H9 (cell line): ENCODE results near the gene CDCP2. TPM values are rescaled to one million over a fixed set of nuclear protein-coding genes. Genes with fewer than 3 reads are reported as not detected.

Experiments
- DNase-seq: peaks from one replicate; pipeline ENCODE4 v3.0.0-alpha.2; 2017
- H2AFZ ChIP-seq: one replicate; pipeline ENCODE4 v1.6.1; 2013; ENCODE audit warnings: mild to moderate bottlenecking, low read length, control low read depth, moderate library complexity
- H2AK5ac ChIP-seq: 2 replicates; pipeline ENCODE4 v1.6.1; 2013; ENCODE audit warnings: low read length, control low read depth, mixed read lengths; ENCODE audit not compliant: insufficient read length
- H2BK120ac ChIP-seq: one replicate; pipeline ENCODE4 v1.6.1; 2013; ENCODE audit warnings: low read depth, mild to moderate bottlenecking, low read length, control low read depth, inconsistent platforms; ENCODE audit not compliant: poor library complexity, severe bottlenecking
- H2BK12ac ChIP-seq: 2 replicates; pipeline ENCODE4 v1.6.1; 2013; ENCODE audit warnings: low read length, control low read depth, mixed read lengths, low read depth; ENCODE audit not compliant: insufficient read length
- H2BK15ac ChIP-seq: 2 replicates; pipeline ENCODE4 v1.6.1; 2013; ENCODE audit warnings: low read depth, low read length, control low read depth
- H2BK20ac ChIP-seq: one replicate; pipeline ENCODE4 v1.6.1; 2013; ENCODE audit warnings: low read depth, mild to moderate bottlenecking, low read length, control low read depth, inconsistent platforms; ENCODE audit not compliant: poor library complexity, severe bottlenecking
- H2BK5ac ChIP-seq: 2 replicates; pipeline ENCODE4 v1.6.1; 2013; ENCODE audit warnings: low read length, control low read depth, mixed read lengths; ENCODE audit not compliant: insufficient read length
- H3K14ac ChIP-seq: 2 replicates; pipeline ENCODE4 v1.6.1; 2013; ENCODE audit warnings: low read length, control low read depth; ENCODE audit not compliant: insufficient read depth
- H3K18ac ChIP-seq: 2 replicates; pipeline ENCODE4 v1.6.1; 2013; ENCODE audit warnings: low read depth, mild to moderate bottlenecking, mixed read lengths, low read length, control low read depth; ENCODE audit not compliant: insufficient read length
- H3K23ac ChIP-seq: 2 replicates; pipeline ENCODE4 v1.6.1; 2013; ENCODE audit warnings: low read length, control low read depth, mixed read lengths, low read depth; ENCODE audit not compliant: insufficient read length
- H3K23me2 ChIP-seq: 2 replicates; pipeline ENCODE4 v1.6.1; 2013; ENCODE audit warnings: low read depth, mild to moderate bottlenecking, mixed read lengths, low read length, control low read depth; ENCODE audit not compliant: insufficient read length, poor library complexity, severe bottlenecking
- H3K27ac ChIP-seq: 2 replicates; pipeline ENCODE4 v1.5.1; 2013; ENCODE audit warnings: low read length, control low read depth, mixed read lengths, low read depth; ENCODE audit not compliant: insufficient read length
- H3K27me3 ChIP-seq: 2 replicates; pipeline ENCODE4 v1.6.1; 2013; ENCODE audit warnings: low read length, control low read depth, inconsistent platforms; ENCODE audit not compliant: insufficient read depth
- H3K4ac ChIP-seq: 2 replicates; pipeline ENCODE4 v1.6.1; 2013; ENCODE audit warnings: low read depth, mild to moderate bottlenecking, control low read depth, inconsistent platforms, low read length, moderate library complexity
- H3K4me1 ChIP-seq: 2 replicates; pipeline ENCODE4 v1.6.1; 2013; ENCODE audit warnings: low read length, control low read depth, inconsistent platforms; ENCODE audit not compliant: insufficient read depth
- H3K4me2 ChIP-seq: 2 replicates; pipeline ENCODE4 v1.6.1; 2013; ENCODE audit warnings: low read length, control low read depth, mixed read lengths; ENCODE audit not compliant: insufficient read length, insufficient read depth
- H3K56ac ChIP-seq: 2 replicates; pipeline ENCODE4 v1.6.1; 2013; ENCODE audit warnings: low read depth, mild to moderate bottlenecking, mixed read lengths, low read length, control low read depth; ENCODE audit not compliant: insufficient read length
- H3K79me1 ChIP-seq: 2 replicates; pipeline ENCODE4 v1.6.1; 2013; ENCODE audit warnings: low read depth, mild to moderate bottlenecking, moderate library complexity, low read length, control low read depth, inconsistent platforms; ENCODE audit not compliant: insufficient read depth, poor library complexity, severe bottlenecking
- H3K79me2 ChIP-seq: 2 replicates; pipeline ENCODE4 v1.6.1; 2013; ENCODE audit warnings: low read length, control low read depth, inconsistent platforms; ENCODE audit not compliant: insufficient read depth
- H3K9ac ChIP-seq: 2 replicates; pipeline ENCODE4 v1.6.1; 2013; ENCODE audit warnings: low read length, control low read depth, mixed read lengths; ENCODE audit not compliant: insufficient read length; ENCODE audit errors: extremely low read depth
- H3K9me3 ChIP-seq: one replicate; pipeline ENCODE4 v1.6.1; 2013; ENCODE audit warnings: low read depth, low read length, inconsistent platforms; ENCODE audit not compliant: control insufficient read depth
- H3T11ph ChIP-seq: one replicate; pipeline ENCODE4 v1.6.1; 2013; ENCODE audit warnings: mild to moderate bottlenecking, low read length, control low read depth, inconsistent platforms
- H4K20me1 ChIP-seq: one replicate; pipeline ENCODE4 v1.6.1; 2013; ENCODE audit not compliant: control insufficient read depth, insufficient read length, insufficient read depth
- H4K5ac ChIP-seq: 2 replicates; pipeline ENCODE4 v1.6.1; 2013; ENCODE audit warnings: low read depth, mild to moderate bottlenecking, mixed read lengths, low read length, control low read depth; ENCODE audit not compliant: insufficient read length
- H4K8ac ChIP-seq: replicated peaks from 2 replicates; pipeline ENCODE4 v1.6.1; 2013; ENCODE audit warnings: low read length, control low read depth, mixed read lengths, low read depth; ENCODE audit not compliant: insufficient read length
- H4K91ac ChIP-seq: 2 replicates; pipeline ENCODE4 v1.6.1; 2013; ENCODE audit warnings: low read depth, mild to moderate bottlenecking, moderate library complexity, mixed read lengths, low read length, control low read depth; ENCODE audit not compliant: insufficient read length
- H3K27ac Mint-ChIP-seq, 3 experiments: 2 replicates in 2 of 3; 3 replicates in 1 of 3; pipeline ENCODE4 v1.8.0; 2020 to 2021; ENCODE audit warnings: mixed read lengths in 3 of 3, mild to moderate bottlenecking in 1 of 3, moderate library complexity in 1 of 3
- H3K27me3 Mint-ChIP-seq: 2 replicates; pipeline ENCODE4 v1.8.0; 2021; ENCODE audit warnings: low read depth, mild to moderate bottlenecking, moderate library complexity, mixed read lengths
- H3K36me3 Mint-ChIP-seq, 3 experiments: 2 replicates in 2 of 3; 3 replicates in 1 of 3; pipeline ENCODE4 v1.8.0; 2020 to 2021; ENCODE audit warnings: low read depth in 3 of 3, mixed read lengths in 3 of 3; ENCODE audit not compliant: insufficient read depth in 1 of 3
- H3K4me1 Mint-ChIP-seq, 2 experiments: 2 replicates each; pipeline ENCODE4 v1.8.0; 2020; ENCODE audit warnings: mixed read lengths in 2 of 2
- H3K4me3 Mint-ChIP-seq, 2 experiments: 2 replicates in 1 of 2; 3 replicates in 1 of 2; pipeline ENCODE4 v1.8.0; 2020 to 2021; ENCODE audit warnings: mild to moderate bottlenecking in 2 of 2, mixed read lengths in 2 of 2, moderate library complexity in 1 of 2
- H3K9me3 Mint-ChIP-seq, 2 experiments: 2 replicates in 1 of 2; 3 replicates in 1 of 2; pipeline ENCODE4 v1.8.0; 2020; ENCODE audit warnings: mild to moderate bottlenecking in 2 of 2, mixed read lengths in 2 of 2, moderate library complexity in 1 of 2
- CTCF ChIP-seq: fragments of 200-600 bp; sonication (generic); conservative IDR thresholded peaks from 3 replicates; pipeline ENCODE4 v1.8.0; 2021; ENCODE audit warnings: antibody characterized with exemption, mild to moderate bottlenecking
- WGBS: extraction: QIAGEN DNeasy Blood & Tissue Kit; methylation state at CpG from one replicate; pipeline ENCODE4 v1.1.7; 2013; ENCODE audit warnings: missing lambda C conversion rate, low lambda C conversion rate, mixed read lengths; ENCODE audit not compliant: insufficient read length; ENCODE audit errors: extremely low coverage; 5-methylcytosine and 5-hydroxymethylcytosine counted together
- total RNA-seq: library from RNA; stranded (reverse); gene quantifications from 2 replicates; pipeline ENCODE4 v1.2.1, GENCODE V29; 2021

The CDCP2 gene
- total RNA-seq, 1 experiment from 2014 or later, result not detected

GRCh38 chr1:54163573-54163972 is 10.8 kb upstream of the CDCP2 start:
- no peak for DNase-seq

More at GRCh38 chr1:54163573-54163972, 10.8 kb upstream of the CDCP2 start:
- Histone ChIP-seq H4K20me1 (no peaks in the 10 kb centered on the region), H3K9ac (no peak overlapping the region), H3K79me2 (no peaks in the 10 kb centered on the region), H3K4me2 (no peak overlapping the region), H3K9me3 (no peaks in the 10 kb centered on the region), H3K14ac (no peak overlapping the region), H2BK5ac (no peak overlapping the region), H3T11ph (no peak overlapping the region), H2BK20ac (no peak overlapping the region), H4K91ac (no peak overlapping the region), H2BK12ac (no peak overlapping the region), H3K4ac (no peak overlapping the region), H3K23ac (no peak overlapping the region), H3K4me1 (no peaks in the 10 kb centered on the region), H3K23me2 (no peaks in the 10 kb centered on the region), H3K56ac (no peak overlapping the region), H2BK120ac (no peak overlapping the region), H2AK5ac (no peak overlapping the region), H4K5ac (no peak overlapping the region), H3K27ac (no peak overlapping the region), H3K27me3 (no peaks in the 10 kb centered on the region), H3K79me1 (no peaks in the 10 kb centered on the region), H2AFZ (no peak overlapping the region), H4K8ac (no peak overlapping the region), H3K18ac (no peak overlapping the region), H2BK15ac (no peak overlapping the region)
- WGBS, result no CpG with 5 or more reads among the region's 5 CpGs
- no peak overlapping the region for H3K4me3 Mint-ChIP-seq
- TF ChIP-seq CTCF, result no peak
- no peaks in the 10 kb centered on the region for H3K36me3 Mint-ChIP-seq
- peaks cover 8% of the 10 kb centered on the region for H3K27me3 Mint-ChIP-seq
- H3K27ac Mint-ChIP-seq, result peak overlapping the region in 1 of 3 experiments; percentile 37; a peak in 1 of 7 replicates
- H3K4me1 Mint-ChIP-seq, result peaks cover 0 to 8% of the 10 kb centered on the region in 2 experiments; a peak in 2 of 4 replicates
- no peaks in the 10 kb centered on the region for H3K9me3 Mint-ChIP-seq
